SK-N-SH (cell line): ENCODE results near the gene PIP5K1C. TPM values are rescaled to one million over a fixed set of nuclear protein-coding genes. Genes with fewer than 3 reads are reported as not detected.

Experiments used
- CTCF ChIA-PET: fragments of 300-600, 350-600 bp; formaldehyde crosslinking; extraction: SDS; loops from one replicate; lab custom pipeline; 2021; lab: Yijun Ruan, JAX
- POLR2A ChIA-PET: fragments of 350-600 bp; sonication (Branson Sonifier 250); formaldehyde crosslinking; extraction: SDS; loops from one replicate; lab custom pipeline; 2020; ENCODE audit warnings: antibody characterized with exemption, inconsistent platforms; lab: Yijun Ruan, JAX
- DNase-seq: peaks from one replicate; pipeline ENCODE4 v3.0.0; 2012
- H2AFZ ChIP-seq: fragments of 200-600 bp; sonication (generic); 2 replicates; pipeline ENCODE4 v1.8.1; 2016; ENCODE audit warnings: antibody characterized with exemption, mild to moderate bottlenecking, low read depth
- H3F3A ChIP-seq: fragments of 200-600 bp; sonication (generic); replicated peaks from 2 replicates; pipeline ENCODE3; 2016; ENCODE audit warnings: antibody characterized with exemption, mild to moderate bottlenecking; ENCODE audit not compliant: insufficient read depth
- H3K27ac ChIP-seq, 2 experiments: fragments of 200-500 bp in 1 of 2; fragments of 200-600 bp in 1 of 2; sonication (Bioruptor generic) in 1 of 2; sonication (generic), shearing (Covaris generic) in 1 of 2; 2 replicates each; pipeline versions ENCODE4 v1.5.1 to v1.6.1; 2014 to 2016; ENCODE audit warnings: low read depth in 2 of 2, inconsistent platforms in 1 of 2, low read length in 1 of 2, mild to moderate bottlenecking in 1 of 2, mixed read lengths in 1 of 2
- H3K27me3 ChIP-seq: fragments of 200-600 bp; sonication (generic), shearing (Covaris generic); 2 replicates; pipeline ENCODE4 v1.6.1; 2016; ENCODE audit warnings: mixed run types; ENCODE audit not compliant: insufficient read depth
- H3K36me3 ChIP-seq, 2 experiments: fragments of 200-500 bp in 1 of 2; fragments of 200-600 bp in 1 of 2; sonication (Bioruptor generic) in 1 of 2; sonication (generic) in 1 of 2; replicated peaks in 1 of 2; 2 replicates each; pipeline versions ENCODE3 to v1.5.1; 2014 to 2016; ENCODE audit warnings: low read length in 1 of 2, mild to moderate bottlenecking in 1 of 2; ENCODE audit not compliant: insufficient read depth in 2 of 2, control insufficient read depth in 1 of 2
- H3K4me1 ChIP-seq, 2 experiments: fragments of 200-500 bp in 1 of 2; fragments of 200-600 bp in 1 of 2; sonication (Bioruptor generic) in 1 of 2; sonication (generic), shearing (Covaris generic) in 1 of 2; 2 replicates each; pipeline versions ENCODE4 v1.5.1 to v1.6.1; 2014 to 2016; ENCODE audit warnings: low read depth in 1 of 2, low read length in 1 of 2, mixed run types in 1 of 2; ENCODE audit not compliant: insufficient read depth in 2 of 2, control insufficient read depth in 1 of 2
- H3K4me2 ChIP-seq: fragments of 200-600 bp; sonication (generic), shearing (Covaris generic); 2 replicates; pipeline ENCODE4 v1.6.1; 2017; ENCODE audit warnings: mixed run types
- H3K4me3 ChIP-seq, 2 experiments: fragments of 200-500 bp in 1 of 2; fragments of 200-600 bp in 1 of 2; sonication (Bioruptor generic) in 1 of 2; sonication (generic), shearing (Covaris generic) in 1 of 2; 2 replicates each; pipeline versions ENCODE4 v1.5.1 to v1.8.1; 2014 to 2016; ENCODE audit warnings: low read depth in 2 of 2, inconsistent platforms in 1 of 2, low read length in 1 of 2, mild to moderate bottlenecking in 1 of 2, mixed read lengths in 1 of 2, moderate library complexity in 1 of 2
- H3K79me2 ChIP-seq: fragments of 200-600 bp; sonication (generic); 2 replicates; pipeline ENCODE4 v1.8.1; 2017; ENCODE audit warnings: mild to moderate bottlenecking; ENCODE audit not compliant: insufficient read depth
- H3K9ac ChIP-seq: fragments of 200-600 bp; sonication (generic); 2 replicates; pipeline ENCODE4 v1.6.1; 2017; ENCODE audit warnings: mixed run types
- H3K9me2 ChIP-seq: fragments of 200-600 bp; sonication (generic); 2 replicates; pipeline ENCODE4 v1.6.1; 2017; ENCODE audit warnings: mixed run types
- H3K9me3 ChIP-seq: fragments of 200-600 bp; sonication (generic); 2 replicates; pipeline ENCODE4 v1.6.1; 2017; ENCODE audit warnings: mixed run types, mild to moderate bottlenecking, moderate library complexity
- H4K20me1 ChIP-seq: fragments of 200-600 bp; sonication (generic); 2 replicates; pipeline ENCODE4 v1.6.1; 2017; ENCODE audit warnings: mild to moderate bottlenecking, mixed run types; ENCODE audit not compliant: insufficient read depth
- FOXM1 ChIP-seq: IDR thresholded peaks from 2 replicates; pipeline ENCODE4 v1.4.0; 2012; ENCODE audit warnings: low read depth, mild to moderate bottlenecking
- NRF1 ChIP-seq: IDR thresholded peaks from 2 replicates; pipeline ENCODE4 v1.6.1; 2012; ENCODE audit warnings: low read depth, mild to moderate bottlenecking, low read length
- POLR2AphosphoS5 ChIP-seq: IDR thresholded peaks from 2 replicates; pipeline ENCODE4 v1.6.1; 2012; ENCODE audit warnings: low read depth, low read length
- REST ChIP-seq: IDR thresholded peaks from 2 replicates; pipeline ENCODE4 v1.6.1; 2012; ENCODE audit warnings: mild to moderate bottlenecking, low read depth, low read length, moderate library complexity
- RXRA ChIP-seq: IDR thresholded peaks from 2 replicates; pipeline ENCODE4 v1.4.0; 2012; ENCODE audit warnings: low read depth, mild to moderate bottlenecking, borderline replicate concordance
- SMC3 ChIP-seq: IDR thresholded peaks from 2 replicates; pipeline ENCODE4 v1.6.1; 2012; ENCODE audit warnings: low read depth, low read length, improper control_type of control experiment
- USF1 ChIP-seq: IDR thresholded peaks from 2 replicates; pipeline ENCODE4 v1.4.0; 2012; ENCODE audit warnings: low read depth, borderline replicate concordance
- WGBS: methylation state at CpG from one replicate; pipeline ENCODE4 v1.1.6; 2017; ENCODE audit warnings: low lambda C conversion rate; 5-methylcytosine and 5-hydroxymethylcytosine counted together
- polyA plus RNA-seq, 3 experiments: library from polyadenylated mRNA; depleted of rRNA; stranded (reverse); fragments of >200 nt; gene quantifications; 2 replicates each; pipeline ENCODE4 v1.2.3, GENCODE V29; 2012
- TF ChIP-seq, protein P1 (sequence below): fragments of 150-350 bp; IDR thresholded peaks from 2 replicates; pipeline ENCODE4 v1.6.1; 2017; ENCODE audit warnings: antibody characterized with exemption, low read length, low read depth, borderline replicate concordance
- TF ChIP-seq, protein P2 (sequence below): fragments of 200-600 bp; sonication (generic); IDR thresholded peaks from 2 replicates; pipeline ENCODE4 v1.6.1; 2017; ENCODE audit warnings: antibody characterized with exemption, mild to moderate bottlenecking, moderate library complexity

Gene PIP5K1C
- polyA plus RNA-seq, 1 of the 3 experiments (the other 2 are of a cell fraction): 12.3 TPM

DNA sequence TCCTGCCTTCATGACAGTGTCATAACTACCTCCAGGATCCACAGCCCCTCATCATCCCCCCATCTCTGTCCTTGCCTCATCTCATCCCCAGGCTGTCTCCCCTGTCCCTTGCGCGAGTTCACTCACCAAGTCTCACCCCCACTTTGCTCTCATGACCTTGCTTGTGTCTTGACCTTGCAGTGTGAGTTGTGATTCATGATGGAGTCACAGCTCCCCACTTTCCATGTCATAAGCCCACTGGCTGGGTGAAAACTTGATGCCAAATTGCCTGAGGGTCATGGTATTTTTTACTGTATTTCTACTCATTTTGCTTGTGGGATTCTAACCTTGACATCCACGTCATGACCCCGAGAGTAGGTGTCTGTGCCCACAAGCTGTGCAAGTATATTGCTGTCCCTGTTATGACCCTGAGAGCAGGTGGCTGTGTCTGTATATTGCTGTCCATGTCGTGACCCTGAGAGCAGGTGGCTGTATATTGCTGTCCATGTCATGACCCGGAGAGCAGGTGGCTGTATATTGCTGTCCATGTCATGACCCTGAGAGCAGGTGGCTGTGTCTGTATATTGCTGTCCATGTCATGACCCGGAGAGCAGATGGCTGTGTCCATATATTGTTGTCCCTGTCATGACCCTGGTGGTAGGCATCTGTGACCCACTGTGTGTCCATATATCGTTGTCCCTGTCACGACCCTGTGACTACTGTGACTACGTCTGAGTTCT, 37.4 kb upstream of the PIP5K1C start:
- POLR2A ChIA-PET: no interaction called here
- H3K9me2 ChIP-seq: no peaks in the 10 kb centered on the region

More for the DNA sequence above, 37.4 kb upstream of the PIP5K1C start:
- H3K79me2 ChIP-seq: no peaks in the 10 kb centered on the region
- no peak overlapping the region for H3K27ac ChIP-seq
- H3K4me3 ChIP-seq: no peak overlapping the region
- H2AFZ ChIP-seq: no peak overlapping the region
- no peaks in the 10 kb centered on the region for H3K4me1 ChIP-seq
- no peaks in the 10 kb centered on the region for H4K20me1 ChIP-seq
- TF ChIP-seq REST (no peak), SMC3 (no peak), RXRA (no peak), USF1 (no peak), FOXM1 (no peak), POLR2AphosphoS5 (no peak), NRF1 (no peak)
- TF ChIP-seq, protein P1, sequence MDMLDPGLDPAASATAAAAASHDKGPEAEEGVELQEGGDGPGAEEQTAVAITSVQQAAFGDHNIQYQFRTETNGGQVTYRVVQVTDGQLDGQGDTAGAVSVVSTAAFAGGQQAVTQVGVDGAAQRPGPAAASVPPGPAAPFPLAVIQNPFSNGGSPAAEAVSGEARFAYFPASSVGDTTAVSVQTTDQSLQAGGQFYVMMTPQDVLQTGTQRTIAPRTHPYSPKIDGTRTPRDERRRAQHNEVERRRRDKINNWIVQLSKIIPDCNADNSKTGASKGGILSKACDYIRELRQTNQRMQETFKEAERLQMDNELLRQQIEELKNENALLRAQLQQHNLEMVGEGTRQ: no peak
- TF ChIP-seq, protein P2, sequence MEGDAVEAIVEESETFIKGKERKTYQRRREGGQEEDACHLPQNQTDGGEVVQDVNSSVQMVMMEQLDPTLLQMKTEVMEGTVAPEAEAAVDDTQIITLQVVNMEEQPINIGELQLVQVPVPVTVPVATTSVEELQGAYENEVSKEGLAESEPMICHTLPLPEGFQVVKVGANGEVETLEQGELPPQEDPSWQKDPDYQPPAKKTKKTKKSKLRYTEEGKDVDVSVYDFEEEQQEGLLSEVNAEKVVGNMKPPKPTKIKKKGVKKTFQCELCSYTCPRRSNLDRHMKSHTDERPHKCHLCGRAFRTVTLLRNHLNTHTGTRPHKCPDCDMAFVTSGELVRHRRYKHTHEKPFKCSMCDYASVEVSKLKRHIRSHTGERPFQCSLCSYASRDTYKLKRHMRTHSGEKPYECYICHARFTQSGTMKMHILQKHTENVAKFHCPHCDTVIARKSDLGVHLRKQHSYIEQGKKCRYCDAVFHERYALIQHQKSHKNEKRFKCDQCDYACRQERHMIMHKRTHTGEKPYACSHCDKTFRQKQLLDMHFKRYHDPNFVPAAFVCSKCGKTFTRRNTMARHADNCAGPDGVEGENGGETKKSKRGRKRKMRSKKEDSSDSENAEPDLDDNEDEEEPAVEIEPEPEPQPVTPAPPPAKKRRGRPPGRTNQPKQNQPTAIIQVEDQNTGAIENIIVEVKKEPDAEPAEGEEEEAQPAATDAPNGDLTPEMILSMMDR: no peak
- TF ChIP-seq, all 33 proteins: peak for 0
- Histone ChIP-seq H3K9me3 (no peaks in the 10 kb centered on the region), H3K4me2 (no peak overlapping the region), H3K36me3 (no peaks in the 10 kb centered on the region), H3K9ac (no peak overlapping the region), H3F3A (no peaks in the 10 kb centered on the region), H3K27me3 (peaks cover 41% of the 10 kb centered on the region)
- no peak for DNase-seq
- 63% methylated on average over 10 of the region's 10 CpGs for WGBS
- CTCF ChIA-PET: interaction anchor here (1.1 kb wide), 1 partner anchor 14 kb away, joined by 3 read pairs; no protein-coding TSS in a partner anchor
